Astrocyte (in vitro differentiated cells and primary cell): ENCODE measurements around the gene ZNF595.

Experiments used
- EZH2 ChIP-seq: IDR thresholded peaks from 2 replicates; pipeline ENCODE4 v1.6.1; 2012; ENCODE audit warnings: mild to moderate bottlenecking, low read length, inconsistent platforms; ENCODE audit not compliant: insufficient read depth
- TF ChIP-seq, protein P1 (sequence below): IDR thresholded peaks from 2 replicates; pipeline ENCODE4 v1.5.1; 2011; ENCODE audit warnings: low read depth, mild to moderate bottlenecking, inconsistent platforms, low read length, moderate library complexity; ENCODE audit not compliant: insufficient read depth

DNA sequence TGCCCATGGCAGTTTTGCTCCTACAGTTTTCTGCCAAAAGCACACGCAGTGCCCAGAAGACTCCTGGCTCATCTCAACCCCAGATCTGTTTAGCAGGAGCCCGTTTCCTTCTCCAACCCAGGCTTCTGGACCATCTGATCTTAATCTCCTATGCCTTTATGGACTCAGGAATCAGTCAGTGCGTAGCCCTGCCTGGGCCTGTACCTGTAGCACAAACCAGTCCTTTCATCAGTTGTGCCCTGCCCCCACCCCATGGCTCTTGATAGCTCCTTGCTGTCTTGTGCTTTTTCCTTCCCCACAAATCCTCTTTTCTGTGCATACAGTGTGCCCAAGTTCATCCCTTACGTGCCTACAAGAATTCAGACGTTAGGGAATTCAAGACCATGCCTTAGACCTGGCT is 72.7 kb downstream of the ZNF595 start:
- TF ChIP-seq, protein P1, sequence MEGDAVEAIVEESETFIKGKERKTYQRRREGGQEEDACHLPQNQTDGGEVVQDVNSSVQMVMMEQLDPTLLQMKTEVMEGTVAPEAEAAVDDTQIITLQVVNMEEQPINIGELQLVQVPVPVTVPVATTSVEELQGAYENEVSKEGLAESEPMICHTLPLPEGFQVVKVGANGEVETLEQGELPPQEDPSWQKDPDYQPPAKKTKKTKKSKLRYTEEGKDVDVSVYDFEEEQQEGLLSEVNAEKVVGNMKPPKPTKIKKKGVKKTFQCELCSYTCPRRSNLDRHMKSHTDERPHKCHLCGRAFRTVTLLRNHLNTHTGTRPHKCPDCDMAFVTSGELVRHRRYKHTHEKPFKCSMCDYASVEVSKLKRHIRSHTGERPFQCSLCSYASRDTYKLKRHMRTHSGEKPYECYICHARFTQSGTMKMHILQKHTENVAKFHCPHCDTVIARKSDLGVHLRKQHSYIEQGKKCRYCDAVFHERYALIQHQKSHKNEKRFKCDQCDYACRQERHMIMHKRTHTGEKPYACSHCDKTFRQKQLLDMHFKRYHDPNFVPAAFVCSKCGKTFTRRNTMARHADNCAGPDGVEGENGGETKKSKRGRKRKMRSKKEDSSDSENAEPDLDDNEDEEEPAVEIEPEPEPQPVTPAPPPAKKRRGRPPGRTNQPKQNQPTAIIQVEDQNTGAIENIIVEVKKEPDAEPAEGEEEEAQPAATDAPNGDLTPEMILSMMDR: no peak
- no peak for TF ChIP-seq EZH2
